ENCODE results near the gene GNAZ. TPM values are rescaled to one million over a fixed set of nuclear protein-coding genes. Genes with fewer than 3 reads are reported as not detected.

GNAZ gene
- total and polyA plus RNA-seq, 2 of the 8 experiments (the other 6 are each of a cell fraction or from before 2014, with no cell fraction given): 6.6 to 9.6 TPM

GRCh38 chr22:23151827-23152226, 81.5 kb downstream of the GNAZ start:
- CTCF ChIA-PET (ENCODE audit: partially characterized antibody): interaction anchor here (1.1 to 4.2 kb wide), 5 partner anchors 12 to 690 kb away, joined by 3 to 13 read pairs (median 3); no protein-coding TSS in a partner anchor
- H3K79me1 ChIP-seq (ENCODE audit: low read depth, low read length): no peaks in the 10 kb centered on the region
- TF ChIP-seq MAFK (IDR thresholded peaks at IDR 0.05; ENCODE audit: low read depth, low read length) (no peak), GTF2F1 (IDR thresholded peaks at IDR 0.05; ENCODE audit: borderline replicate concordance, low read depth, low read length) (no peak), NRF1 (IDR thresholded peaks at IDR 0.05; ENCODE audit: low read depth, low read length) (no peak), BCL11A (IDR thresholded peaks at IDR 0.05; ENCODE audit: low read depth in 2 of 2, low read length in 2 of 2) (no peak)

More at GRCh38 chr22:23151827-23152226, 81.5 kb downstream of the GNAZ start:
- no peak overlapping the region for H3K4ac ChIP-seq (replicated peaks; ENCODE audit: insufficient read length, low read depth, low read length)
- no peak overlapping the region for H2BK120ac ChIP-seq (replicated peaks; ENCODE audit: low read depth, low read length)
- H3K9ac ChIP-seq (replicated peaks in 1 of 4; ENCODE audit: extremely low read depth in 1 of 4, low read depth in 3 of 4, low read length in 3 of 4): no peak overlapping the region
- no peak overlapping the region; the same call in 1 of the 2 replicates for H2BK15ac ChIP-seq (ENCODE audit: low read length)
- H3K27me3 ChIP-seq (replicated peaks in 1 of 4; ENCODE audit: control insufficient read depth in 3 of 4, extremely low read depth in 1 of 4, insufficient read depth in 3 of 4, low read length in 3 of 4): peaks cover 0 to 1% (median 0%) of the 10 kb centered on the region in 4 experiments; a peak in 3 of 7 replicates
- no peaks in the 10 kb centered on the region for H3K36me3 ChIP-seq (ENCODE audit: control insufficient read depth in 2 of 4, insufficient read depth in 4 of 4, low read length in 3 of 4)
- no peaks in the 10 kb centered on the region for H3K9me3 ChIP-seq (ENCODE audit: insufficient read depth in 2 of 2, low read depth in 1 of 2, low read length in 1 of 2)
- no peak for FAIRE-seq
- no peak overlapping the region for H2AFZ ChIP-seq (ENCODE audit: low read length)
- no peak overlapping the region for H4K5ac ChIP-seq (ENCODE audit: insufficient read length, low read depth, low read length)
- H3K79me2 ChIP-seq (ENCODE audit: control insufficient read depth in 1 of 2, insufficient read depth in 2 of 2, low read length in 2 of 2): no peaks in the 10 kb centered on the region
- no peak overlapping the region for H4K91ac ChIP-seq (replicated peaks; ENCODE audit: insufficient read length, low read length)
- H3K27ac ChIP-seq (ENCODE audit: low read depth, low read length): no peak overlapping the region
- no peak overlapping the region for H3K56ac ChIP-seq (replicated peaks; ENCODE audit: insufficient read length, low read depth, low read length)
- no peak overlapping the region for H2AK5ac ChIP-seq (ENCODE audit: low read depth, low read length)
- H2BK5ac ChIP-seq (ENCODE audit: low read depth, low read length): no peak overlapping the region
- 93% methylated on average over 14 of the region's 16 CpGs; no CpG with 5 or more reads in 1 of the 2 experiments for WGBS, 2 experiments (ENCODE audit: extremely low coverage in 1 of 2, insufficient coverage in 1 of 2, insufficient read length in 1 of 2, insufficient replicate concordance in 2 of 2, low coverage in 1 of 2, low lambda C conversion rate in 2 of 2, missing lambda C conversion rate in 1 of 2)
- no peaks in the 10 kb centered on the region for H4K20me1 ChIP-seq (replicated peaks in 1 of 2; ENCODE audit: control insufficient read depth in 1 of 2, insufficient read depth in 2 of 2, low read length in 2 of 2)
- peaks cover 0 to 23% (median 10%) of the 10 kb centered on the region in 4 experiments; a peak in 5 of 7 replicates for H3K4me1 ChIP-seq (replicated peaks in 1 of 4; ENCODE audit: control insufficient read depth in 3 of 4, insufficient read depth in 4 of 4, low read length in 3 of 4)
- no peak overlapping the region for H3K4me2 ChIP-seq (ENCODE audit: insufficient read depth in 1 of 2, low read depth in 2 of 2, low read length in 2 of 2)
- H3K4me3 ChIP-seq (ENCODE audit: extremely low read depth in 1 of 4, insufficient read depth in 2 of 4, low read depth in 3 of 4, low read length in 4 of 4): no peak overlapping the region
- no peak overlapping the region for H3K14ac ChIP-seq (ENCODE audit: insufficient read length)
- no peak for DNase-seq (ENCODE audit: low read depth in 1 of 2, low spot score in 2 of 2)
- no peak overlapping the region for H4K8ac ChIP-seq (ENCODE audit: extremely low read depth, insufficient read depth, low read length)
- H3K23me2 ChIP-seq (ENCODE audit: low read depth, low read length): no peaks in the 10 kb centered on the region
- H2BK20ac ChIP-seq (ENCODE audit: low read length): no peak overlapping the region
- POLR2A ChIA-PET (ENCODE audit: partially characterized antibody): no interaction called here
- H2BK12ac ChIP-seq (ENCODE audit: low read depth, low read length): no peak overlapping the region
- H3K18ac ChIP-seq (ENCODE audit: extremely low read depth, low read length): no peak overlapping the region
- H3K23ac ChIP-seq (ENCODE audit: insufficient read length): no peak overlapping the region
